ENCODE data around the gene ACTL7B.

DNA sequence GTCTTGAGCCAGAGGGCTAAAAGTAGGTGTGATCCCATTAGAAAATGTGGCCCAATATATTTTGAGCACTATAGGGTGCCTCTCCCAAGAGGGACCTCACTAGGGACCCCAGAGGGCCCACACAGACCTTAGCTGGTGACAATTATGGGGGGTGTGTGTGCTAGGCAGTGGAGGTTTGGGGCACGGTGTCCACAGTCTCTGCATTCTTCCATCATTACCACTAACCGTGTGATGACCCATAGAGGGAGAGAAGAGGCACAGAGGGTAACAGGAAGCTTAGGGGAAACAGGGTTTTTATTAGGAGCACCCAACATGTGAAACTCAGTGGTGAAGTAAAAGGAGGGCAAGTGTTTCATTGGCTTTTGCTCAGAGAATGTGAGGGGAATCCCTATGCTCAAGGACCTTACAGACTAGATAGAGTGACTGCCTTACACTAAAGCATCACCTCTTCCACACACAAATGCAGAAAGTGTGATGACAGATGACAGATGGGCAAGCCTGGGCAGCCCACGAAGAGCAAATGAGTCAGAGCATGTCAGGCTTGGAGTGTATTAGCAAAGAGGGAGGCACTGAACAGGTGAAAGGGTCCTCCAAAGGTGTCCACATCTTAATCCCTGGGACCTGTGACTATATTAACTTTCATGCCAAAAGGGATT lies 3.8 kb upstream of the ACTL7B start:
- no peak for TF ChIP-seq CTCF (conservative IDR thresholded peaks at IDR 0.05)
- no peak for TF ChIP-seq EZH2 (IDR thresholded peaks at IDR 0.05; ENCODE audit: low read depth)
